SU-DHL-6 (cell line): Measurements from ENCODE around the gene POLK.

Source experiments
- H2AFZ ChIP-seq: fragments of 200-600 bp; sonication (generic); 2 replicates; pipeline ENCODE4 v1.6.1; 2014; ENCODE audit warnings: low read depth, mild to moderate bottlenecking, moderate library complexity, mixed read lengths, antibody characterized with exemption, low read length; ENCODE audit not compliant: severe bottlenecking
- H3F3A ChIP-seq: fragments of 200-600 bp; shearing (Covaris generic); 2 replicates; pipeline ENCODE4 v1.6.0; 2016; ENCODE audit warnings: antibody characterized with exemption, mild to moderate bottlenecking; ENCODE audit not compliant: insufficient read depth
- H3K27ac ChIP-seq: fragments of 200-600 bp; sonication (generic); 2 replicates; pipeline ENCODE4 v1.5.1; 2016; ENCODE audit warnings: low read depth, mild to moderate bottlenecking, low read length, moderate library complexity, mixed read lengths
- H3K27me3 ChIP-seq: fragments of 200-600 bp; sonication (generic), shearing (Covaris generic); 2 replicates; pipeline ENCODE4 v1.6.0; 2014; ENCODE audit warnings: mild to moderate bottlenecking, low read length
- H3K36me3 ChIP-seq: fragments of 200-600 bp; sonication (generic); 2 replicates; pipeline ENCODE4 v1.6.1; 2014; ENCODE audit warnings: mild to moderate bottlenecking, low read length, mixed read lengths
- H3K4me2 ChIP-seq: fragments of 300-600, 200-600 bp; shearing (Covaris generic), sonication (generic); 2 replicates; pipeline ENCODE4 v1.6.0; 2014; ENCODE audit warnings: low read length, low read depth, mild to moderate bottlenecking; ENCODE audit not compliant: poor library complexity, severe bottlenecking
- H3K4me3 ChIP-seq: fragments of 200-600 bp; sonication (generic); 2 replicates; pipeline ENCODE4 v1.5.1; 2014; ENCODE audit warnings: antibody characterized with exemption, low read length, mild to moderate bottlenecking, mixed read lengths; ENCODE audit not compliant: insufficient read depth, poor library complexity, severe bottlenecking
- H3K79me2 ChIP-seq: fragments of 200-600 bp; sonication (generic); 2 replicates; pipeline ENCODE4 v1.6.1; 2014; ENCODE audit warnings: mild to moderate bottlenecking, low read length, moderate library complexity; ENCODE audit not compliant: insufficient read depth
- H3K9ac ChIP-seq: fragments of 200-600 bp; sonication (generic); 2 replicates; pipeline ENCODE4 v1.7.0; 2014; ENCODE audit warnings: mild to moderate bottlenecking, low read length
- H3K9me2 ChIP-seq: fragments of 200-600 bp; sonication (generic); replicated peaks from 2 replicates; pipeline ENCODE4 v1.6.1; 2014; ENCODE audit warnings: low read length; ENCODE audit not compliant: insufficient read depth
- H3K9me3 ChIP-seq: fragments of 200-600 bp; sonication (generic); 2 replicates; pipeline ENCODE4 v1.6.1; 2014; ENCODE audit warnings: low read length, mixed read lengths; ENCODE audit not compliant: insufficient read depth
- H4K20me1 ChIP-seq: fragments of 200-600 bp; sonication (generic); 2 replicates; pipeline ENCODE4 v1.6.1; 2014; ENCODE audit warnings: low read depth, mild to moderate bottlenecking, antibody characterized with exemption, low read length, moderate library complexity, mixed read lengths
- CTCF ChIP-seq: fragments of 200-600 bp; sonication (generic); IDR thresholded peaks from one replicate; pipeline ENCODE4 v1.5.1; 2017; ENCODE audit warnings: antibody characterized with exemption, mild to moderate bottlenecking, low read length, moderate library complexity; ENCODE audit not compliant: insufficient read depth, poor library complexity, severe bottlenecking
- EZH2phosphoT487 ChIP-seq: fragments of 200-600 bp; sonication (generic), shearing (Covaris generic); conservative IDR thresholded peaks from 2 replicates; pipeline ENCODE4 v1.6.1; 2018; ENCODE audit warnings: mild to moderate bottlenecking, antibody characterized with exemption, low read length, moderate library complexity, mixed read lengths

Gene POLK

GRCh38 chr5:75524071-75524470 is 12.4 kb downstream of the POLK start:
- Histone ChIP-seq H3K4me3 (no peak overlapping the region), H3K9ac (no peak overlapping the region), H3K27ac (no peak overlapping the region), H4K20me1 (no peaks in the 10 kb centered on the region), H2AFZ (no peak overlapping the region), H3K4me2 (no peak overlapping the region), H3K36me3 (peaks cover 14% of the 10 kb centered on the region), H3K27me3 (no peaks in the 10 kb centered on the region), H3K79me2 (peaks cover 77% of the 10 kb centered on the region), H3F3A (no peaks in the 10 kb centered on the region), H3K9me3 (peaks cover 14% of the 10 kb centered on the region; the same call in 1 of the 2 replicates), H3K9me2 (no peaks in the 10 kb centered on the region)
- TF ChIP-seq CTCF (no peak), EZH2phosphoT487 (no peak)

GRCh38 chr5:75524591-75524990 is 12.9 kb downstream of the POLK start:
- no peak overlapping the region for H3K27ac ChIP-seq
- no peak for TF ChIP-seq CTCF
- no peak for TF ChIP-seq EZH2phosphoT487
- no peak overlapping the region for H3K4me2 ChIP-seq
- H3K27me3 ChIP-seq = no peaks in the 10 kb centered on the region
- H3K79me2 ChIP-seq = peaks cover 72% of the 10 kb centered on the region
- no peak overlapping the region for H3K4me3 ChIP-seq
- H3K36me3 ChIP-seq = peaks cover 14% of the 10 kb centered on the region
- no peaks in the 10 kb centered on the region for H3F3A ChIP-seq
- no peaks in the 10 kb centered on the region for H4K20me1 ChIP-seq
- no peaks in the 10 kb centered on the region for H3K9me2 ChIP-seq
- H3K9me3 ChIP-seq = peaks cover 14% of the 10 kb centered on the region; the same call in 1 of the 2 replicates
- no peak overlapping the region for H2AFZ ChIP-seq
- H3K9ac ChIP-seq = no peak overlapping the region

- Histone ChIP-seq H3K9ac (no peak overlapping the region), H3K4me2 (no peak overlapping the region), H3K27ac (no peak overlapping the region)
These were observed 13.7 kb downstream of the POLK start for GRCh38 chr5:75525344-75525743.

GRCh38 chr5:75526070-75526469 is 14.4 kb downstream of the POLK start:
- no peaks in the 10 kb centered on the region for H3K9me2 ChIP-seq
- no peaks in the 10 kb centered on the region for H4K20me1 ChIP-seq
- H3K36me3 ChIP-seq = peaks cover 8% of the 10 kb centered on the region
- no peak overlapping the region for H3K9ac ChIP-seq
- TF ChIP-seq EZH2phosphoT487 = no peak
- TF ChIP-seq CTCF = no peak
- no peak overlapping the region for H3K27ac ChIP-seq
- H3K4me3 ChIP-seq = no peak overlapping the region
- no peak overlapping the region for H2AFZ ChIP-seq
- H3K9me3 ChIP-seq = peaks cover 5% of the 10 kb centered on the region; the same call in 1 of the 2 replicates
- H3K79me2 ChIP-seq = peaks cover 63% of the 10 kb centered on the region
- H3K4me2 ChIP-seq = peak overlapping the region; percentile 1
- H3F3A ChIP-seq = no peaks in the 10 kb centered on the region
- H3K27me3 ChIP-seq = no peaks in the 10 kb centered on the region

More at GRCh38 chr5:75525344-75525743, 13.7 kb downstream of the POLK start:
- Histone ChIP-seq H3K9me2 (no peaks in the 10 kb centered on the region), H4K20me1 (no peaks in the 10 kb centered on the region), H3K79me2 (peaks cover 66% of the 10 kb centered on the region), H3K36me3 (peaks cover 14% of the 10 kb centered on the region), H2AFZ (no peak overlapping the region), H3K9me3 (peaks cover 12% of the 10 kb centered on the region; the same call in 1 of the 2 replicates), H3K4me3 (no peak overlapping the region), H3F3A (no peaks in the 10 kb centered on the region), H3K27me3 (no peaks in the 10 kb centered on the region)
- no peak for TF ChIP-seq EZH2phosphoT487
